K562 (cell line): Measurements from ENCODE around the gene MTCL3.

ENCODE experiments used
- ATAC-seq: fragments of 200-7000 bp; cut with Tn5 transposase; 3 replicates; pipeline ENCODE4 v1.9.1; 2020; ENCODE audit warnings: moderate library complexity
- BruUV-seq: library from RNA; stranded (reverse); fragments of 400-500 nt; replicated peaks from 2 replicates; lab custom pipeline; 2021; lab: Mats Ljungman, UMichigan
- CTCF ChIA-PET: fragments of 300-600 bp; formaldehyde crosslinking; extraction: SDS; loops from one replicate; lab custom pipeline; 2021; ENCODE audit warnings: low intra/inter-chr PET ratio; lab: Yijun Ruan, JAX
- POLR2A ChIA-PET: fragments of 300-600, 350-650 bp; sonication (Branson Sonifier 250); formaldehyde crosslinking; extraction: SDS; loops from one replicate; lab custom pipeline; 2021; ENCODE audit warnings: antibody characterized with exemption, inconsistent platforms; lab: Yijun Ruan, JAX
- DNase-seq, 4 experiments: peaks; one replicate each; pipeline versions ENCODE4 v3.0.0 to v3.0.0-alpha.2; 2011 to 2018; ENCODE audit warnings: low spot score in 3 of 4, mixed read lengths in 3 of 4; ENCODE audit errors: extremely low read depth in 1 of 4
- FAIRE-seq: peaks from 2 replicates; lab custom pipeline; 2011; peaks lifted over from hg19 to GRCh38; lab: Jason Lieb, UNC
- H2AFZ ChIP-seq: 2 replicates; pipeline ENCODE4 v1.6.0; 2011; ENCODE audit warnings: low read depth, low read length, control low read depth, inconsistent platforms
- H3K27ac ChIP-seq: fragments of 200-600 bp; 3 replicates; pipeline ENCODE4 v1.8.0; 2011; ENCODE audit warnings: low read depth, mild to moderate bottlenecking, control low read depth, inconsistent platforms, low read length, moderate library complexity, mixed read lengths; ENCODE audit errors: extremely low read depth
- H3K27me3 ChIP-seq, 2 experiments: fragments of 300-600 bp in 1 of 2; 2 replicates in 1 of 2; 3 replicates in 1 of 2; pipeline versions ENCODE4 v1.6.0 to v1.8.0; 2011; ENCODE audit warnings: inconsistent platforms in 2 of 2, low read length in 2 of 2, mild to moderate bottlenecking in 1 of 2, mixed read lengths in 1 of 2, moderate library complexity in 1 of 2; ENCODE audit not compliant: control insufficient read depth in 2 of 2, insufficient read depth in 2 of 2
- H3K36me3 ChIP-seq: fragments of 300-600 bp; 3 replicates; pipeline ENCODE4 v1.8.0; 2011; ENCODE audit warnings: mild to moderate bottlenecking, low read length, inconsistent platforms; ENCODE audit not compliant: control insufficient read depth, insufficient read depth
- H3K4me1 ChIP-seq, 2 experiments: fragments of 200-600 bp in 1 of 2; replicated peaks in 1 of 2; 2 replicates in 1 of 2; 3 replicates in 1 of 2; pipeline versions ENCODE4 v1.5.1 to v1.8.0; 2011; ENCODE audit warnings: inconsistent platforms in 2 of 2, low read length in 2 of 2, mild to moderate bottlenecking in 1 of 2, mixed read lengths in 1 of 2, moderate library complexity in 1 of 2; ENCODE audit not compliant: control insufficient read depth in 2 of 2, insufficient read depth in 2 of 2
- H3K4me2 ChIP-seq: 2 replicates; pipeline ENCODE4 v1.6.1; 2011; ENCODE audit warnings: low read length, control low read depth, inconsistent platforms, mixed read lengths; ENCODE audit not compliant: insufficient read depth
- H3K4me3 ChIP-seq: fragments of 200-600 bp; sonication (generic), shearing (Covaris generic); 2 replicates; pipeline ENCODE4 v1.5.1; 2016; ENCODE audit warnings: control low read depth, inconsistent platforms
- H3K79me2 ChIP-seq: fragments of 200-600 bp; 3 replicates; pipeline ENCODE4 v1.8.0; 2011; ENCODE audit warnings: low read length, inconsistent platforms; ENCODE audit not compliant: control insufficient read depth, insufficient read depth
- H3K9ac ChIP-seq, 2 experiments: 2 replicates each; pipeline versions ENCODE4 v1.6.0 to v1.6.1; 2011; ENCODE audit warnings: low read depth in 2 of 2, low read length in 2 of 2, control low read depth in 1 of 2, inconsistent platforms in 1 of 2, mild to moderate bottlenecking in 1 of 2, mixed read lengths in 1 of 2; ENCODE audit not compliant: insufficient read depth in 1 of 2
- H3K9me1 ChIP-seq: one replicate; pipeline ENCODE4 v1.6.0; 2011; ENCODE audit warnings: inconsistent platforms, mild to moderate bottlenecking, low read length, moderate library complexity; ENCODE audit not compliant: control insufficient read depth, insufficient read depth
- H3K9me3 ChIP-seq: replicated peaks from 2 replicates; pipeline ENCODE4 v1.5.1; 2011; ENCODE audit warnings: low read depth, low read length, inconsistent platforms; ENCODE audit not compliant: control insufficient read depth, insufficient read depth
- H4K20me1 ChIP-seq: replicated peaks from 2 replicates; pipeline ENCODE4 v1.6.1; 2011; ENCODE audit warnings: low read length, inconsistent platforms, mixed read lengths; ENCODE audit not compliant: control insufficient read depth, insufficient read depth
- CSDE1 ChIP-seq, 2 experiments: fragments of 450-650 bp; IDR thresholded peaks; 2 replicates each; pipeline ENCODE4 v1.6.1; 2016; ENCODE audit warnings: mild to moderate bottlenecking in 1 of 2
- ESRRB ChIP-seq: fragments of 250-450 bp; sonication (Bioruptor Pico); IDR thresholded peaks from 2 replicates; pipeline ENCODE4 v1.5.0; 2020; ENCODE audit warnings: mild to moderate bottlenecking, moderate library complexity, borderline replicate concordance
- FOS ChIP-seq: IDR thresholded peaks from 3 replicates; pipeline ENCODE4 v1.6.1; 2011; ENCODE audit not compliant: insufficient read length; ENCODE audit errors: extremely low read depth
- KDM5B ChIP-seq: fragments of 200-600 bp; sonication (generic); IDR thresholded peaks from 2 replicates; pipeline ENCODE4 v1.6.1; 2012; ENCODE audit warnings: low read depth, mild to moderate bottlenecking, moderate library complexity, low read length, control low read depth, inconsistent platforms; ENCODE audit not compliant: insufficient replicate concordance
- NCOR1 ChIP-seq: fragments of 450-650 bp; IDR thresholded peaks from 2 replicates; pipeline ENCODE4 v1.6.1; 2016; ENCODE audit warnings: mild to moderate bottlenecking, moderate library complexity
- PHF21A ChIP-seq: fragments of 450-650 bp; IDR thresholded peaks from 2 replicates; pipeline ENCODE4 v1.6.1; 2017; ENCODE audit warnings: low read depth, borderline replicate concordance
- POLR3A ChIP-seq: IDR thresholded peaks from 2 replicates; pipeline ENCODE4 v1.6.1; 2011; ENCODE audit warnings: borderline replicate concordance, mild to moderate bottlenecking, moderate library complexity; ENCODE audit not compliant: insufficient read length, insufficient read depth; ENCODE audit errors: extremely low read depth
- PTTG1 ChIP-seq: fragments of 450-650 bp; IDR thresholded peaks from 2 replicates; pipeline ENCODE4 v1.6.1; 2016; ENCODE audit warnings: low read depth, mild to moderate bottlenecking, missing genetic modification characterization, missing compliant biosample characterization
- RBFOX2 ChIP-seq: fragments of 200-400 bp; formaldehyde crosslinking; IDR thresholded peaks from 2 replicates; pipeline ENCODE4 v1.6.1; 2017; ENCODE audit warnings: low read depth, mild to moderate bottlenecking, low read length, moderate library complexity
- SNAPC5 ChIP-seq: fragments of 250-450 bp; sonication (Bioruptor Pico); IDR thresholded peaks from 2 replicates; pipeline ENCODE4 v1.8.0; 2021; ENCODE audit warnings: moderate library complexity, mild to moderate bottlenecking, inconsistent platforms
- ZNF280B ChIP-seq: fragments of 250-450 bp; sonication (Bioruptor Pico); IDR thresholded peaks from 2 replicates; pipeline ENCODE4 v1.5.1; 2021; ENCODE audit warnings: mild to moderate bottlenecking
- ZNF764 ChIP-seq: fragments of 250-450 bp; sonication (Bioruptor Pico); IDR thresholded peaks from 2 replicates; pipeline ENCODE4 v1.4.0; 2020; ENCODE audit warnings: low read depth, mild to moderate bottlenecking, moderate library complexity
- WGBS: fragments of 100-300 bp; shearing (Covaris generic); methylation state at CpG from one replicate; pipeline ENCODE4 v1.1.6; 2016; ENCODE audit warnings: low coverage, mixed read lengths; ENCODE audit not compliant: insufficient coverage; ENCODE audit errors: missing lambda C conversion rate; 5-methylcytosine and 5-hydroxymethylcytosine counted together
- in situ Hi-C: fragments of 300-500 bp; cut with MboI; formaldehyde crosslinking; loops from 4 replicates; pipeline ENCODE4 v1.15.0; 2018; ENCODE audit warnings: inconsistent platforms, mixed read lengths
- intact Hi-C: fragments of 100-400 bp; cut with micrococcal nuclease; formaldehyde crosslinking; loops from 2 replicates; pipeline ENCODE4 v1.14.2; 2022
- TF ChIP-seq, protein P1 (sequence below): sonication (generic); formaldehyde crosslinking; IDR thresholded peaks from 2 replicates; pipeline ENCODE4 v1.8.1; 2023; ENCODE audit warnings: mild to moderate bottlenecking, missing genetic modification reagents, moderate library complexity
- TF ChIP-seq, protein P2 (sequence below): fragments of 450-650 bp; formaldehyde crosslinking; IDR thresholded peaks from 2 replicates; pipeline ENCODE4 v1.4.0; 2022; ENCODE audit warnings: missing genetic modification characterization
- TF ChIP-seq, protein P3 (sequence below): sonication (generic); formaldehyde crosslinking; IDR thresholded peaks from 2 replicates; pipeline ENCODE4 v1.8.1; 2023; ENCODE audit warnings: mild to moderate bottlenecking, missing genetic modification reagents

MTCL3 gene

DNA sequence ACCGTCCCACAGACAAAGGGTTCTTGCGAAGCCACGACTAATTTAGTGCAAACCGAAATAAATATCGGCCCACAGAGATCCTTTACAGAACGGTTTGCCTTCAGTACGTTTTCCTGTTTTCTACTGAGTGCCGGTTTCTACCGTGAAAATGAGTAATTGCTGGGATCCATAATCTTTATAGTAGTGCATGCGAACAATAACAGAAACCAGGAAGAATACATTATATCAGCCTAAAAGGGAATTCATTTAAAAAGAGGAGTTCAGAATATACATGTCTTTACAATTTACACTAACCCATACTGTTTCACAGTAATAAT is 292 bp upstream of the MTCL3 start:
- FAIRE-seq, result no peak
- Histone ChIP-seq H3K9ac (no peak overlapping the region), H3K9me1 (peaks cover 2% of the 10 kb centered on the region), H3K79me2 (no peaks in the 10 kb centered on the region), H3K4me2 (no peak overlapping the region), H3K27ac (no peak overlapping the region), H3K27me3 (peaks cover 0 to 13% of the 10 kb centered on the region in 2 experiments; a peak in 2 of 5 replicates), H3K4me3 (no peak overlapping the region), H3K9me3 (no peaks in the 10 kb centered on the region), H3K4me1 (peaks cover 0 to 14% of the 10 kb centered on the region in 2 experiments; a peak in 2 of 5 replicates), H3K36me3 (no peaks in the 10 kb centered on the region), H2AFZ (no peak overlapping the region), H4K20me1 (no peaks in the 10 kb centered on the region)
- intact Hi-C loops (no loop called here), in situ Hi-C loops (no loop called here)
- no peak for TF ChIP-seq SNAPC5 (CRISPR knock-in tag)
- TF ChIP-seq KDM5B, result no peak
- no peak for TF ChIP-seq ZNF280B
- TF ChIP-seq FOS, result no peak
- TF ChIP-seq, protein P1, sequence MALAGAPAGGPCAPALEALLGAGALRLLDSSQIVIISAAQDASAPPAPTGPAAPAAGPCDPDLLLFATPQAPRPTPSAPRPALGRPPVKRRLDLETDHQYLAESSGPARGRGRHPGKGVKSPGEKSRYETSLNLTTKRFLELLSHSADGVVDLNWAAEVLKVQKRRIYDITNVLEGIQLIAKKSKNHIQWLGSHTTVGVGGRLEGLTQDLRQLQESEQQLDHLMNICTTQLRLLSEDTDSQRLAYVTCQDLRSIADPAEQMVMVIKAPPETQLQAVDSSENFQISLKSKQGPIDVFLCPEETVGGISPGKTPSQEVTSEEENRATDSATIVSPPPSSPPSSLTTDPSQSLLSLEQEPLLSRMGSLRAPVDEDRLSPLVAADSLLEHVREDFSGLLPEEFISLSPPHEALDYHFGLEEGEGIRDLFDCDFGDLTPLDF, result no peak
- TF ChIP-seq, protein P2, sequence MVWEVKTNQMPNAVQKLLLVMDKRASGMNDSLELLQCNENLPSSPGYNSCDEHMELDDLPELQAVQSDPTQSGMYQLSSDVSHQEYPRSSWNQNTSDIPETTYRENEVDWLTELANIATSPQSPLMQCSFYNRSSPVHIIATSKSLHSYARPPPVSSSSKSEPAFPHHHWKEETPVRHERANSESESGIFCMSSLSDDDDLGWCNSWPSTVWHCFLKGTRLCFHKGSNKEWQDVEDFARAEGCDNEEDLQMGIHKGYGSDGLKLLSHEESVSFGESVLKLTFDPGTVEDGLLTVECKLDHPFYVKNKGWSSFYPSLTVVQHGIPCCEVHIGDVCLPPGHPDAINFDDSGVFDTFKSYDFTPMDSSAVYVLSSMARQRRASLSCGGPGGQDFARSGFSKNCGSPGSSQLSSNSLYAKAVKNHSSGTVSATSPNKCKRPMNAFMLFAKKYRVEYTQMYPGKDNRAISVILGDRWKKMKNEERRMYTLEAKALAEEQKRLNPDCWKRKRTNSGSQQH (CRISPR knock-in tag), result no peak
- no peak for TF ChIP-seq ZNF764 (CRISPR knock-in tag)
- TF ChIP-seq PHF21A, result no peak
- no peak for TF ChIP-seq ESRRB (CRISPR knock-in tag)
- TF ChIP-seq, protein P3, sequence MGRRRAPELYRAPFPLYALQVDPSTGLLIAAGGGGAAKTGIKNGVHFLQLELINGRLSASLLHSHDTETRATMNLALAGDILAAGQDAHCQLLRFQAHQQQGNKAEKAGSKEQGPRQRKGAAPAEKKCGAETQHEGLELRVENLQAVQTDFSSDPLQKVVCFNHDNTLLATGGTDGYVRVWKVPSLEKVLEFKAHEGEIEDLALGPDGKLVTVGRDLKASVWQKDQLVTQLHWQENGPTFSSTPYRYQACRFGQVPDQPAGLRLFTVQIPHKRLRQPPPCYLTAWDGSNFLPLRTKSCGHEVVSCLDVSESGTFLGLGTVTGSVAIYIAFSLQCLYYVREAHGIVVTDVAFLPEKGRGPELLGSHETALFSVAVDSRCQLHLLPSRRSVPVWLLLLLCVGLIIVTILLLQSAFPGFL (CRISPR knock-in tag), result no peak
- TF ChIP-seq RBFOX2, result no peak
- TF ChIP-seq NCOR1, result no peak
- no peak for TF ChIP-seq POLR3A
- no peak for TF ChIP-seq PTTG1 (tag)
- TF ChIP-seq CSDE1 (IDR thresholded peaks at IDR 0.05), result no peak
- CTCF ChIA-PET, result no interaction called here
- 4% methylated on average over 10 of the region's 10 CpGs for WGBS
- POLR2A ChIA-PET, result no interaction called here
- no peak for DNase-seq
- no peak for ATAC-seq
- no TSS peak for BruUV-seq
